ENCODE results near the gene MCAM. TPM values are rescaled to one million over a fixed set of nuclear protein-coding genes. Genes with fewer than 3 reads are reported as not detected.

MCAM gene
- total and polyA plus RNA-seq, 8 donors, result 59.5 to 149 (median 114) TPM

DNA sequence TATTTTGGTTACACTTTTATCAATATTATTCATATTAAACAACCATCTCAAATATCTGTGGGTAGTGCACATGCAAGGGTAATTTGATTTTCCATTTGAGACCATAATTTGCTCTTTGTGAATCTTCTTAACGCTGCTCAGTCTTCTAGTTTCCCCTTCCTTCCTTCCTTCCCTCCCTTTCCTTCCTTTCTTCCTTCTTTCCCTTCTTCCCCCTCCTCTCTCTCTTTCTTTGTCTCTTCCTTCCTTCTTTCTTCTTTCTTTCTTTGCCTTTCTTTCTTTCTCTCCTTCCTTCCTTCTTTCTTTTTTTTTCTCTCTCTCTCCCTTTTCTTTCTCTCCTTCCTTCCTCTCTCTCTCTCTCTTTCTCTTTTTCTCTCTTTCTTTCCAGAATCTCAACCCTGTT, 13.3 kb upstream of the MCAM start:
- TF ChIP-seq CTCF (IDR thresholded peaks at IDR 0.05), result no peak
- Histone ChIP-seq H3K4me1 (peaks cover 4 to 11% of the 10 kb centered on the region in 2 donors), H3K4me3 (no peak overlapping the region), H3K36me3 (no peaks in the 10 kb centered on the region), H3K27me3 (no peaks in the 10 kb centered on the region), H3K9me3 (no peaks in the 10 kb centered on the region), H3K27ac (no peak overlapping the region)
- intact Hi-C loops (cut with DNase I), result no loop called here
- ATAC-seq, result no peak
- no peak for DNase-seq

DNA sequence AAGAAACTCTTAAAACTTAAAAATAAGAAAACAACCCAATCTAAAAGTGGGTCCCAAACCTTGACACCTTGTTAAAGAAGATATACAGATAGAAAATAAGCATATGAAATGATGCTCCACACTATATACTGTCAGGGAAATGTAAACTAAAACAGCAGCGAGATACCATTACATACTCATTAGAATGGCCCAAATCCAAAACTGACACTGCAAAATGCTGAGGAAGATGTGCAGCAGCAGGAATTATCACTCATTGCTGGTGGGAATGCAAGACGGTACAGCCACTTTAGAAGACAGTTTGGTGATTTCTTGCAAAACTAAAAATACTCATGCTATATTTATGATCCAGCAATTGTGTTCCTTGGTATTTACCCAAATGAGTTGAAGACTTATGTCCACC, 12.4 kb upstream of the MCAM start:
- H3K27ac ChIP-seq, result no peak overlapping the region
- H3K27me3 ChIP-seq, result no peaks in the 10 kb centered on the region
- no peaks in the 10 kb centered on the region for H3K9me3 ChIP-seq
- no peak for TF ChIP-seq CTCF (IDR thresholded peaks at IDR 0.05)
- intact Hi-C loops (cut with DNase I), result no loop called here
- H3K36me3 ChIP-seq, result no peaks in the 10 kb centered on the region
- H3K4me3 ChIP-seq, result no peak overlapping the region
- H3K4me1 ChIP-seq, result peaks cover 0 to 5% of the 10 kb centered on the region in 2 donors
- DNase-seq (no peak), ATAC-seq (no peak)

DNA sequence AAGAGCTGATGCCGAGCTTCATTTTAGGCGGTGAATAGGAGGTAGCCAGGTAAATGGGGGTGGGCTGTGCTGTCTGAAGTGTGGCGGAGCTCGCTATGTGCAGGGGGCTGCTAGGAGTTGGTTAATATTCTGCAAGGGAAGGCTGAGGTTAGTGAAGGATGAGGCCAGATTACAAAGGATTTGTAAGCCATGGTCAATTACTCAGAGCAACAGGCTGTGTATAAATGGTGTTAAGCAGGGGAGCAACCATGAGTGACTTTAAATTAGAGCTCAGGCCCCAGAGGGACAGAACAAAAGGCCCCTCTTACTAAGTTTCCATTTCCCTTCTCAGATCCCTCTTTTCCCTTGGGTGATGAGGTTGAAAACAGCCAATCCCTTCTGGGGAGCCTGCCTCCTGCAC, 7.3 kb upstream of the MCAM start:
- intact Hi-C loops (cut with DNase I), result no loop called here
- H3K4me1 ChIP-seq, result peaks cover 5 to 23% of the 10 kb centered on the region in 2 donors
- H3K4me3 ChIP-seq, result no peak overlapping the region
- no peak for DNase-seq
- H3K27ac ChIP-seq, result no peak overlapping the region
- no peaks in the 10 kb centered on the region for H3K9me3 ChIP-seq
- TF ChIP-seq CTCF (IDR thresholded peaks at IDR 0.05), result no peak
- H3K36me3 ChIP-seq, result no peaks in the 10 kb centered on the region
- peaks cover 0 to 30% of the 10 kb centered on the region in 2 donors for H3K27me3 ChIP-seq
- ATAC-seq, result no peak

GRCh38 chr11:119323532-119324033, 6.7 kb upstream of the MCAM start:
- TF ChIP-seq CTCF (IDR thresholded peaks at IDR 0.05), result peak; percentile 67 to 88
- intact Hi-C loops (cut with DNase I), result no loop called here
- no peaks in the 10 kb centered on the region for H3K36me3 ChIP-seq
- peaks cover 5 to 29% of the 10 kb centered on the region in 2 donors for H3K4me1 ChIP-seq
- peaks cover 0 to 36% of the 10 kb centered on the region in 2 donors for H3K27me3 ChIP-seq
- H3K9me3 ChIP-seq, result no peaks in the 10 kb centered on the region
- peak; percentile 17 for ATAC-seq
- H3K4me3 ChIP-seq, result no peak overlapping the region
- DNase-seq, result peak in 2 of 4 donors; percentile 69 to 76
- H3K27ac ChIP-seq, result no peak overlapping the region

- DNase-seq (no peak), ATAC-seq (no peak)
- no peaks in the 10 kb centered on the region for H3K9me3 ChIP-seq
- no peak for TF ChIP-seq CTCF (IDR thresholded peaks at IDR 0.05)
- no peak overlapping the region for H3K27ac ChIP-seq
- H3K27me3 ChIP-seq, result peaks cover 0 to 42% of the 10 kb centered on the region in 2 donors
- H3K36me3 ChIP-seq, result no peaks in the 10 kb centered on the region
- peaks cover 5 to 34% of the 10 kb centered on the region in 2 donors for H3K4me1 ChIP-seq
- intact Hi-C loops (cut with DNase I), result no loop called here
- no peak overlapping the region for H3K4me3 ChIP-seq
Observed at GRCh38 chr11:119322921-119323531, 6.1 kb upstream of the MCAM start.

All from left lung (tissue), 10 donors.